ENCODE results near the gene MRPL24. TPM values are rescaled to one million over a fixed set of nuclear protein-coding genes. Genes with fewer than 3 reads are reported as not detected.

Gene MRPL24
- total and polyA plus RNA-seq, 2 of the 8 experiments (the other 6 are each of a cell fraction or from before 2014, with no cell fraction given): 29.7 to 35.2 TPM

DNA sequence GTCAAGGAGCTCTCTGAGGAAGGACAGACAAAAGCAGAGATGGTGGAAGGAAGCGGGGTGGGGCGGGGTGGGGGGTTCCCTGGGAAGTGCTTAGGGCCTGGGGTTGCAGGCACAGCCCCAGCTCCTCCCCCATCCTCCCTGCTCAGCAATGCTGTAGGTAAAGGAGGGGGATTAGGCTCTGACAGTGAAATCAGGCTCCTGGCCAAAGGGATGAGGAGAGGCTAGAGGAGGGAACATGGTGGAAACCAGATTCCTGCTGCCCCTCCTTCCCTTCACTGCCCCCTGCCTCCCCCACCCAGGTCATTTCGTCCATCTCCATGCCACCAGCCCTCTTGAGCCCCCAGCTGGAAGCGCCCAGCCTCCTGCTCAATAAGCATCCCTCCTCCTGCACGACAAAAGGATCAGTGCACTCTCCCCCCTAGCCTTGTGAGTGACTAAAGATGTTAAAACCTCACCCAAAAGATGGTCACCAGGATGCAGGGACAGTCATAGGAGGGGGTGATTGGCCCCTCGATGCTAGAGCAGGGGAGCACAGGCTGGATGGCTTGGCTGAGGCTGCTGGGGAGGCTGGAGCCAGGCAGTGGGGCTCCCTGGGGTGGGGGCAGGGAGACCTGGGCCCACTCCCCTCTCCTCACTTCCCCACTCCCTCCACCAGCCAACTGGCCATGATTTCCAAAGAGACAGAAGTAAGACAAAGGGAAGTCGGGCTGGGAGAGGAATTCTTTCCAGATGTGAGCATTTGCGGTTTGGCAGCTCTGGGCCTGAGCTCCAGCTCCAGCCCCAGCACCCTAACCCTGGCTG lies 33.3 kb downstream of the MRPL24 start:
- peaks cover 30 to 68% (median 48%) of the 10 kb centered on the region in 4 experiments for H3K4me1 ChIP-seq (replicated peaks in 1 of 4; ENCODE audit: control insufficient read depth in 3 of 4, insufficient read depth in 4 of 4, low read length in 3 of 4)
- POLR2A ChIA-PET (ENCODE audit: partially characterized antibody): interaction anchor here (0.6 to 16.9 kb wide), 25 partner anchors 8 to 219 kb away, joined by 3 to 530 read pairs (median 7); partner anchors contain the start of genes ISG20L2, METTL25B, MRPL24 and NES
- H3K4ac ChIP-seq (replicated peaks; ENCODE audit: insufficient read length, low read depth, low read length): peak overlapping the region; percentile 98
- peak; percentile 45 for FAIRE-seq
- H3K79me2 ChIP-seq (ENCODE audit: control insufficient read depth in 1 of 2, insufficient read depth in 2 of 2, low read length in 2 of 2): peaks cover 7 to 24% of the 10 kb centered on the region in 2 experiments; a peak in 2 of 4 replicates
- CTCF ChIA-PET (ENCODE audit: partially characterized antibody): interaction anchor here (1.0 to 66.0 kb wide), 12 partner anchors 2 to 183 kb away, joined by 3 to 4284 read pairs (median 14); partner anchors contain the start of genes BCAN, CRABP2, INSRR and ISG20L2
- H2AK5ac ChIP-seq (ENCODE audit: low read depth, low read length): no peak overlapping the region
- H3K9ac ChIP-seq (replicated peaks in 1 of 4; ENCODE audit: extremely low read depth in 1 of 4, low read depth in 3 of 4, low read length in 3 of 4): peak overlapping the region in 2 of 4 experiments; percentile 31 to 46; a peak in 3 of 7 replicates
- H3K27ac ChIP-seq (ENCODE audit: low read depth, low read length): peak overlapping the region; percentile 57
- H3K56ac ChIP-seq (replicated peaks; ENCODE audit: insufficient read length, low read depth, low read length): peak overlapping the region; percentile 28
- H4K5ac ChIP-seq (ENCODE audit: insufficient read length, low read depth, low read length): peak overlapping the region; percentile 93
- peak overlapping the region; percentile 99 for H2BK12ac ChIP-seq (ENCODE audit: low read depth, low read length)
- H3K4me3 ChIP-seq (ENCODE audit: extremely low read depth in 1 of 4, insufficient read depth in 2 of 4, low read depth in 3 of 4, low read length in 4 of 4): peak overlapping the region; percentile 50 to 80 (median 70)
- H2BK5ac ChIP-seq (ENCODE audit: low read depth, low read length): peak overlapping the region; percentile 99
- peaks cover 31% of the 10 kb centered on the region; the same call in 1 of the 2 replicates for H3K23me2 ChIP-seq (ENCODE audit: low read depth, low read length)
- peaks cover 0 to 19% (median 8%) of the 10 kb centered on the region in 4 experiments; a peak in 4 of 7 replicates for H3K27me3 ChIP-seq (replicated peaks in 1 of 4; ENCODE audit: control insufficient read depth in 3 of 4, extremely low read depth in 1 of 4, insufficient read depth in 3 of 4, low read length in 3 of 4)
- H4K20me1 ChIP-seq (replicated peaks in 1 of 2; ENCODE audit: control insufficient read depth in 1 of 2, insufficient read depth in 2 of 2, low read length in 2 of 2): peaks cover 4 to 10% of the 10 kb centered on the region in 2 experiments
- H2BK15ac ChIP-seq (ENCODE audit: low read length): peak overlapping the region; percentile 88
- no peaks in the 10 kb centered on the region for H3K9me3 ChIP-seq (ENCODE audit: insufficient read depth in 2 of 2, low read depth in 1 of 2, low read length in 1 of 2)
- H3K4me2 ChIP-seq (ENCODE audit: insufficient read depth in 1 of 2, low read depth in 2 of 2, low read length in 2 of 2): peak overlapping the region; percentile 77 to 94
- peak overlapping the region; percentile 77 for H2BK120ac ChIP-seq (replicated peaks; ENCODE audit: low read depth, low read length)
- H3K18ac ChIP-seq (ENCODE audit: extremely low read depth, low read length): peak overlapping the region; percentile 96
- peak overlapping the region; percentile 99 for H4K91ac ChIP-seq (replicated peaks; ENCODE audit: insufficient read length, low read length)
- peak overlapping the region; percentile 91; the same call in 1 of the 2 replicates for H4K8ac ChIP-seq (ENCODE audit: extremely low read depth, insufficient read depth, low read length)
- peak in 1 of 2 experiments; percentile 72 for DNase-seq (ENCODE audit: low read depth in 1 of 2, low spot score in 2 of 2)
- H3K23ac ChIP-seq (ENCODE audit: insufficient read length): no peak overlapping the region
- peak overlapping the region; percentile 98 for H2BK20ac ChIP-seq (ENCODE audit: low read length)
- 9% methylated on average over 6 of the region's 8 CpGs; no CpG with 5 or more reads in 1 of the 2 experiments for WGBS, 2 experiments (ENCODE audit: extremely low coverage in 1 of 2, insufficient coverage in 1 of 2, insufficient read length in 1 of 2, insufficient replicate concordance in 2 of 2, low coverage in 1 of 2, low lambda C conversion rate in 2 of 2, missing lambda C conversion rate in 1 of 2)
- no peaks in the 10 kb centered on the region for H3K79me1 ChIP-seq (ENCODE audit: low read depth, low read length)
- peak overlapping the region; percentile 68 for H3K14ac ChIP-seq (ENCODE audit: insufficient read length)
- no peak overlapping the region for H2AFZ ChIP-seq (ENCODE audit: low read length)
- peaks cover 0 to 3% (median 0%) of the 10 kb centered on the region in 4 experiments; a peak in 1 of 8 replicates for H3K36me3 ChIP-seq (ENCODE audit: control insufficient read depth in 2 of 4, insufficient read depth in 4 of 4, low read length in 3 of 4)
- TF ChIP-seq, protein P1, sequence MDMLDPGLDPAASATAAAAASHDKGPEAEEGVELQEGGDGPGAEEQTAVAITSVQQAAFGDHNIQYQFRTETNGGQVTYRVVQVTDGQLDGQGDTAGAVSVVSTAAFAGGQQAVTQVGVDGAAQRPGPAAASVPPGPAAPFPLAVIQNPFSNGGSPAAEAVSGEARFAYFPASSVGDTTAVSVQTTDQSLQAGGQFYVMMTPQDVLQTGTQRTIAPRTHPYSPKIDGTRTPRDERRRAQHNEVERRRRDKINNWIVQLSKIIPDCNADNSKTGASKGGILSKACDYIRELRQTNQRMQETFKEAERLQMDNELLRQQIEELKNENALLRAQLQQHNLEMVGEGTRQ (IDR thresholded peaks at IDR 0.05; ENCODE audit: low read length): no peak
- peak; percentile 30; the same call in 1 of the 2 replicates for TF ChIP-seq MAX (IDR thresholded peaks at IDR 0.05)
- no peak for TF ChIP-seq EZH2 (IDR thresholded peaks at IDR 0.05; ENCODE audit: low read depth, low read length, severe bottlenecking)
- TF ChIP-seq SP4 (IDR thresholded peaks at IDR 0.05; ENCODE audit: low read length): no peak
- TF ChIP-seq MAFK (IDR thresholded peaks at IDR 0.05; ENCODE audit: low read depth, low read length): no peak
- TF ChIP-seq, protein P2, sequence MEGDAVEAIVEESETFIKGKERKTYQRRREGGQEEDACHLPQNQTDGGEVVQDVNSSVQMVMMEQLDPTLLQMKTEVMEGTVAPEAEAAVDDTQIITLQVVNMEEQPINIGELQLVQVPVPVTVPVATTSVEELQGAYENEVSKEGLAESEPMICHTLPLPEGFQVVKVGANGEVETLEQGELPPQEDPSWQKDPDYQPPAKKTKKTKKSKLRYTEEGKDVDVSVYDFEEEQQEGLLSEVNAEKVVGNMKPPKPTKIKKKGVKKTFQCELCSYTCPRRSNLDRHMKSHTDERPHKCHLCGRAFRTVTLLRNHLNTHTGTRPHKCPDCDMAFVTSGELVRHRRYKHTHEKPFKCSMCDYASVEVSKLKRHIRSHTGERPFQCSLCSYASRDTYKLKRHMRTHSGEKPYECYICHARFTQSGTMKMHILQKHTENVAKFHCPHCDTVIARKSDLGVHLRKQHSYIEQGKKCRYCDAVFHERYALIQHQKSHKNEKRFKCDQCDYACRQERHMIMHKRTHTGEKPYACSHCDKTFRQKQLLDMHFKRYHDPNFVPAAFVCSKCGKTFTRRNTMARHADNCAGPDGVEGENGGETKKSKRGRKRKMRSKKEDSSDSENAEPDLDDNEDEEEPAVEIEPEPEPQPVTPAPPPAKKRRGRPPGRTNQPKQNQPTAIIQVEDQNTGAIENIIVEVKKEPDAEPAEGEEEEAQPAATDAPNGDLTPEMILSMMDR (IDR thresholded peaks at IDR 0.05; ENCODE audit: control extremely low read depth in 1 of 3, insufficient read depth in 1 of 3, low read depth in 1 of 3, low read length in 3 of 3): no peak

Data from H1 (cell line).